ENCODE measurements around the gene MARS1.

The MARS1 gene

DNA sequence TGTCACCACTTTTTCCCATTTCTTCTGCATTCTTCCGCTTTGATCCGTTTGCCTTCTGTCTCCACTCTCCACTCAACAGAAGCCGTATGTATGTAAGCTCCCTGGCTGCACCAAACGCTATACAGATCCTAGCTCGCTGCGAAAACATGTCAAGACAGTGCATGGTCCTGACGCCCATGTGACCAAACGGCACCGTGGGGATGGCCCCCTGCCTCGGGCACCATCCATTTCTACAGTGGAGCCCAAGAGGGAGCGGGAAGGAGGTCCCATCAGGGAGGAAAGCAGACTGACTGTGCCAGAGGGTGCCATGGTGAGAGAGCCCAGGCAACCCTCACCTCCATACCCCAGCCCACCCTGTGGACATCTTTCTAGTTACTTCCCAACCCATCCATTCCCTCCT is 20.0 kb upstream of the MARS1 start:
- FAIRE-seq (no peak), DNase-seq (ENCODE audit: insufficient read length) (no peak)
- no peak for TF ChIP-seq TAF1 (IDR thresholded peaks at IDR 0.05; ENCODE audit: borderline replicate concordance, low read depth, low read length)
- TF ChIP-seq POLR2AphosphoS5 (IDR thresholded peaks at IDR 0.05; ENCODE audit: low read depth, low read length) = no peak
- TF ChIP-seq POLR2A (IDR thresholded peaks at IDR 0.05; ENCODE audit: low read depth, low read length) = no peak

DNA sequence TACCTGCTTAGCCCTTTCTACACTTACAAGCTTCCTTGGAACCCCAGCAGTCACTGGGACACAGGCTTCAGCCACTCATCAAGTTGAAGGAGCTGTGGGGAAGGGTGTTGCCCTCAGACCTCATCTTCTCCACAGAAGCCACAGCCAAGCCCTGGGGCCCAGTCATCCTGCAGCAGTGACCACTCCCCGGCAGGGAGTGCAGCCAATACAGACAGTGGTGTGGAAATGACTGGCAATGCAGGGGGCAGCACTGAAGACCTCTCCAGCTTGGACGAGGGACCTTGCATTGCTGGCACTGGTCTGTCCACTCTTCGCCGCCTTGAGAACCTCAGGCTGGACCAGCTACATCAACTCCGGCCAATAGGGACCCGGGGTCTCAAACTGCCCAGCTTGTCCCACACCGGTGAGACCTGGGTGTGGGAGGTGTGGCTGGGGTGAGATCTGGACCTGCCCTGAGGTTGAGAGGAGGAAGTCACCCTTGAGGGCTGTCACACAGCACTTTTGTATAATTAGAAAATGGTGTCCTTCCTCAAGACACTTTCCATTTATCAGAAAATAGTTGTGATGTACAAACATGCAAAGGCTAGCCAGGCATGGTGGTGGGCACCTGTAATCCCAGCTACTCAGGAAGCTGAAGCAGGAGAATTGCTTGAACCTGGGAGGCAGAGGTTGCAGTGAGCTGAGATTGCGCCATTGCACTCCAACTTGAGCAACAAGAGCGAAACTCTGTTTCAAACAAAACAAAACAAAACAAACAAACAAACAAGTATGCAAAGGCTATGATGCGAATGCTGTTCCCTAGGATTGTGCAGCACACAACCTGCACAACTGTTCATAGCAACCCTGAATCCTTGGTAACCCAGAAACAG is 18.3 kb upstream of the MARS1 start:
- TF ChIP-seq POLR2AphosphoS5 (IDR thresholded peaks at IDR 0.05; ENCODE audit: low read depth, low read length) (peak; percentile 19; the same call in 1 of the 2 replicates), TAF1 (IDR thresholded peaks at IDR 0.05; ENCODE audit: borderline replicate concordance, low read depth, low read length) (no peak)
- DNase-seq (ENCODE audit: insufficient read length) (no peak), FAIRE-seq (no peak)

DNA sequence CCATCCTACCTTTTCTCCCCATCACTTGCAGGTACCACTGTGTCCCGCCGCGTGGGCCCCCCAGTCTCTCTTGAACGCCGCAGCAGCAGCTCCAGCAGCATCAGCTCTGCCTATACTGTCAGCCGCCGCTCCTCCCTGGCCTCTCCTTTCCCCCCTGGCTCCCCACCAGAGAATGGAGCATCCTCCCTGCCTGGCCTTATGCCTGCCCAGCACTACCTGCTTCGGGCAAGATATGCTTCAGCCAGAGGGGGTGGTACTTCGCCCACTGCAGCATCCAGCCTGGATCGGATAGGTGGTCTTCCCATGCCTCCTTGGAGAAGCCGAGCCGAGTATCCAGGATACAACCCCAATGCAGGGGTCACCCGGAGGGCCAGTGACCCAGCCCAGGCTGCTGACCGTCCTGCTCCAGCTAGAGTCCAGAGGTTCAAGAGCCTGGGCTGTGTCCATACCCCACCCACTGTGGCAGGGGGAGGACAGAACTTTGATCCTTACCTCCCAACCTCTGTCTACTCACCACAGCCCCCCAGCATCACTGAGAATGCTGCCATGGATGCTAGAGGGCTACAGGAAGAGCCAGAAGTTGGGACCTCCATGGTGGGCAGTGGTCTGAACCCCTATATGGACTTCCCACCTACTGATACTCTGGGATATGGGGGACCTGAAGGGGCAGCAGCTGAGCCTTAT is 17.4 kb upstream of the MARS1 start:
- no peak for FAIRE-seq
- TF ChIP-seq POLR2AphosphoS5 (IDR thresholded peaks at IDR 0.05; ENCODE audit: low read depth, low read length) (0 out of 2 replicates have a peak, but pooled peaks have one; percentile 10), TAF1 (IDR thresholded peaks at IDR 0.05; ENCODE audit: borderline replicate concordance, low read depth, low read length) (no peak), POLR2A (IDR thresholded peaks at IDR 0.05; ENCODE audit: low read depth, low read length) (no peak)

DNA sequence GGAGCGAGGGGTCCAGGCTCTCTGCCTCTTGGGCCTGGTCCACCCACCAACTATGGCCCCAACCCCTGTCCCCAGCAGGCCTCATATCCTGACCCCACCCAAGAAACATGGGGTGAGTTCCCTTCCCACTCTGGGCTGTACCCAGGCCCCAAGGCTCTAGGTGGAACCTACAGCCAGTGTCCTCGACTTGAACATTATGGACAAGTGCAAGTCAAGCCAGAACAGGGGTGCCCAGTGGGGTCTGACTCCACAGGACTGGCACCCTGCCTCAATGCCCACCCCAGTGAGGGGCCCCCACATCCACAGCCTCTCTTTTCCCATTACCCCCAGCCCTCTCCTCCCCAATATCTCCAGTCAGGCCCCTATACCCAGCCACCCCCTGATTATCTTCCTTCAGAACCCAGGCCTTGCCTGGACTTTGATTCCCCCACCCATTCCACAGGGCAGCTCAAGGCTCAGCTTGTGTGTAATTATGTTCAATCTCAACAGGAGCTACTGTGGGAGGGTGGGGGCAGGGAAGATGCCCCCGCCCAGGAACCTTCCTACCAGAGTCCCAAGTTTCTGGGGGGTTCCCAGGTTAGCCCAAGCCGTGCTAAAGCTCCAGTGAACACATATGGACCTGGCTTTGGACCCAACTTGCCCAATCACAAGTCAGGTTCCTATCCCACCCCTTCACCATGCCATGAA is 16.8 kb upstream of the MARS1 start:
- no peak for TF ChIP-seq TAF1 (IDR thresholded peaks at IDR 0.05; ENCODE audit: borderline replicate concordance, low read depth, low read length)
- TF ChIP-seq POLR2AphosphoS5 (IDR thresholded peaks at IDR 0.05; ENCODE audit: low read depth, low read length) = no peak
- TF ChIP-seq POLR2A (IDR thresholded peaks at IDR 0.05; ENCODE audit: low read depth, low read length) = no peak
- DNase-seq (ENCODE audit: insufficient read length) (no peak), FAIRE-seq (no peak)

More for the DNA sequence above, 17.4 kb upstream of the MARS1 start:
- no peak for DNase-seq (ENCODE audit: insufficient read length)

DNA sequence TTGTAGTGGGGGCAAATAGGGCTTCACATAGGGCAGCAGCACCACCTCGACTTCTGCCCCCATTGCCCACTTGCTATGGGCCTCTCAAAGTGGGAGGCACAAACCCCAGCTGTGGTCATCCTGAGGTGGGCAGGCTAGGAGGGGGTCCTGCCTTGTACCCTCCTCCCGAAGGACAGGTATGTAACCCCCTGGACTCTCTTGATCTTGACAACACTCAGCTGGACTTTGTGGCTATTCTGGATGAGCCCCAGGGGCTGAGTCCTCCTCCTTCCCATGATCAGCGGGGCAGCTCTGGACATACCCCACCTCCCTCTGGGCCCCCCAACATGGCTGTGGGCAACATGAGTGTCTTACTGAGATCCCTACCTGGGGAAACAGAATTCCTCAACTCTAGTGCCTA is 16.2 kb upstream of the MARS1 start:
- no peak for DNase-seq (ENCODE audit: insufficient read length)
- FAIRE-seq = no peak
- TF ChIP-seq POLR2A (IDR thresholded peaks at IDR 0.05; ENCODE audit: low read depth, low read length) (no peak), POLR2AphosphoS5 (IDR thresholded peaks at IDR 0.05; ENCODE audit: low read depth, low read length) (no peak), TAF1 (IDR thresholded peaks at IDR 0.05; ENCODE audit: borderline replicate concordance, low read depth, low read length) (no peak)

DNA sequence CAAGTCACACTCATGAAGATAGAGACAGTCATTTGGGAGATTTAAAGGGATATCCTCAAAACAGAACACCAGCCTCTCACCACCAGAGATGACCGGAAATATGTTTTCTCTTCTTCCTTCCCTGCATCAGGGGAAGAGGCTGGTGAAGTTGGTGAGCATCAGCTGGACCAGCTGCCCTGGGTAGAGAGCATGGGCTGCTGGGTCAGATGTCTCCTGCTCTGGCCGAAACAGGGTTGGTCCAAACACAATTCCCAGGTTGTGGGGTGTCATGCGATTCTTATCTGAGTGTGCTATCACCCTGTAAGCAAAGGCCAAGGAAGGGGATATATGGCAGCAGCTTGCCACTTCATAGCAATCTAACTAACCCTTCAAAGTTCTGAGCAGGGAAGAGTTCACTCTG is 15.5 kb upstream of the MARS1 start:
- TF ChIP-seq TAF1 (IDR thresholded peaks at IDR 0.05; ENCODE audit: borderline replicate concordance, low read depth, low read length) (no peak), POLR2A (IDR thresholded peaks at IDR 0.05; ENCODE audit: low read depth, low read length) (no peak), POLR2AphosphoS5 (IDR thresholded peaks at IDR 0.05; ENCODE audit: low read depth, low read length) (no peak)
- no peak for FAIRE-seq

DNA sequence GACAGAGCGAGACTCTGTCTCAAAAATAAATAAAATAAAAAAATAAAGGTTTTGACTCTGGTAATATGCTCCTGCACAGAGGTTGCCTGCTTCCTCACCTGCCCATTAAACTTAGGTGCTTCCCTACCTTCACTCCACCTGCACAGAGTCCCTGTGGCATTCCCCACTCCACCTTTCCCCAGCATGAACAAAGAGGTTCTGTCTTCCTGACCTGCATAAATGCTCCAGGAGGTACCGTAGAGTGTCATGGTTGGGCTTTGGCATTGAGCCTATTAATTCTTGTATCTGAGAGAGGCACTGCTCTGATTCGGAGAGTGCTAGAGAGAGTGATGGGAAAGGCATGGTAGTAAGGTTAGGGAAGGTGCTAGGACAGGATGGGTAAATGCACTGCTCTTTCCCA is 14.5 kb upstream of the MARS1 start:
- DNase-seq (ENCODE audit: insufficient read length) = no peak
- TF ChIP-seq POLR2A (IDR thresholded peaks at IDR 0.05; ENCODE audit: low read depth, low read length) = no peak
- no peak for TF ChIP-seq TAF1 (IDR thresholded peaks at IDR 0.05; ENCODE audit: borderline replicate concordance, low read depth, low read length)
- TF ChIP-seq POLR2AphosphoS5 (IDR thresholded peaks at IDR 0.05; ENCODE audit: low read depth, low read length) = no peak
- FAIRE-seq = no peak

More for the DNA sequence above, 15.5 kb upstream of the MARS1 start:
- no peak for DNase-seq (ENCODE audit: insufficient read length)

DNA sequence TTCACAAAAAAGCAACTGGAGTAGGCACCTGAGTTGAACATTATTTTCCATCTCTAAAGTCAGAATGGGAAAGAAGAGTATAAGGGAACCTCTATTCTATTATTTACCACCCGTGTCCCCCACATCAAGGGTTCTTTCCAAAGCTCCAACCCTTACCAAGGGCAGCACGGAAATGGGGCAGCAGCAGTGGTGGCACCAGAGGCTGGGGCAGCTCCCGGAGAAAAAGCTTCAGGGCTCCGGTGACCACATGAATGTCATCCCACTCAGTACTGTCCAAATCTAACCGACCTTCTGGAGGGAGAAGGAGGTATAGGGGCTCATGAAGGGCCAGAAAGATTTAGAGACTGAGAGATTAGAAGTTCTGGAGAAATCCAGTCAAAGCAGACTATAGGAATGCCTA is 14.0 kb upstream of the MARS1 start:
- DNase-seq (ENCODE audit: insufficient read length) (no peak), FAIRE-seq (no peak)
- TF ChIP-seq POLR2A (IDR thresholded peaks at IDR 0.05; ENCODE audit: low read depth, low read length) (no peak), POLR2AphosphoS5 (IDR thresholded peaks at IDR 0.05; ENCODE audit: low read depth, low read length) (no peak), TAF1 (IDR thresholded peaks at IDR 0.05; ENCODE audit: borderline replicate concordance, low read depth, low read length) (no peak)

DNA sequence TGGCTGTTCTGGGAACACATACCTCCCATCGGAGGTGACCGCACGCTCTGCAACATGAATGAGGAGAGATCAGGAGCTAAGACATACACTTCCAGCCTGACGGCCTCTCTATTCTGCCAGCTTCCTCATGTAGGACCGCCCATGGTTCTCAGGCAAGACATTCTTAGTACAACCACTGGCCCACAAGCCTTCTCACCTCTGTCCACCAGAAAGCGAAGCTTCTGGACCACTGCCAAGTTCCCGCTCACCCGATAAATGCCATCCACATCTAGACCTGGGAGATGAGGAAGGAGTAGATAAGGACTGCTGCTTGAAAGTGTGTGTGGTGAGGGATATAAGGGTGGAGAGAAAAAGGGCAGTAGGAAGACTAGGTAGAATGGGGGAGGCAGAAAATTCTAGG is 13.4 kb upstream of the MARS1 start:
- FAIRE-seq (no peak), DNase-seq (ENCODE audit: insufficient read length) (no peak)
- TF ChIP-seq POLR2AphosphoS5 (IDR thresholded peaks at IDR 0.05; ENCODE audit: low read depth, low read length) (no peak), TAF1 (IDR thresholded peaks at IDR 0.05; ENCODE audit: borderline replicate concordance, low read depth, low read length) (no peak), POLR2A (IDR thresholded peaks at IDR 0.05; ENCODE audit: low read depth, low read length) (no peak)

DNA sequence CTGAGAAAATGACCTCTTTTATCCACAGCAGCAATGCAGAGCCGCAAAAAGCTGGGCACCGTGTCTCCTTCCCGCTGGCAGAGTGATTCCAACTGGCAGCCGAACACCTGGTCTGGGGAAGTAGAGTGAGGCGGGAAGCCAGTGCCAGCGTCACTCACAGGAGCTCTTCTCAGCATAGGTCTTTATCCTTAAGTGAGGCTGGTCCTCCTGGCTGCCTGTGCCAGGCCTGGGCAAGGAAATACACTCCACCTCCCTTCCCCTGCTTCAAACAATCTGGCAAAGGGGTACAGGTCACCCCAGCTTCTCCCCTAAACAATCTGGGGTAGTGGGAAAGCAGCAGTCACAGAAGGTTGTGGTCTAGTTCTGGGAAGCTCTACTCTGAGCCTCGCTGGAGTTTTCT is 13.0 kb upstream of the MARS1 start:
- no peak for TF ChIP-seq TAF1 (IDR thresholded peaks at IDR 0.05; ENCODE audit: borderline replicate concordance, low read depth, low read length)
- no peak for TF ChIP-seq POLR2AphosphoS5 (IDR thresholded peaks at IDR 0.05; ENCODE audit: low read depth, low read length)
- TF ChIP-seq POLR2A (IDR thresholded peaks at IDR 0.05; ENCODE audit: low read depth, low read length) = no peak

More for the DNA sequence above, 13.0 kb upstream of the MARS1 start:
- DNase-seq (ENCODE audit: insufficient read length) = no peak
- no peak for FAIRE-seq
